Calu3 (cell line): ENCODE results near the gene EFNB1. TPM values are rescaled to one million over a fixed set of nuclear protein-coding genes. Genes with fewer than 3 reads are reported as not detected.

Source experiments
- BruUV-seq: library from RNA; stranded (reverse); fragments of 400-500 nt; replicated peaks from 2 replicates; lab custom pipeline; 2021; lab: Mats Ljungman, UMichigan
- CTCF ChIA-PET: fragments of 300-600 bp; sonication (Branson Sonifier 250); formaldehyde crosslinking; loops from one replicate; lab custom pipeline; 2022; ENCODE audit warnings: antibody characterized with exemption; lab: Charles Lee
- DNase-seq: peaks from one replicate; pipeline ENCODE4 v3.0.0; 2022
- H3K27ac Mint-ChIP-seq: one replicate; pipeline ENCODE4 v1.8.0; 2022; ENCODE audit warnings: mixed read lengths; ENCODE audit not compliant: unreplicated experiment
- H3K27me3 Mint-ChIP-seq: one replicate; pipeline ENCODE4 v1.8.0; 2022; ENCODE audit warnings: mixed read lengths; ENCODE audit not compliant: unreplicated experiment
- H3K36me3 Mint-ChIP-seq: one replicate; pipeline ENCODE4 v1.8.0; 2022; ENCODE audit warnings: mild to moderate bottlenecking, moderate library complexity, mixed read lengths; ENCODE audit not compliant: insufficient read depth, unreplicated experiment
- H3K4me1 Mint-ChIP-seq: one replicate; pipeline ENCODE4 v1.8.0; 2022; ENCODE audit warnings: mild to moderate bottlenecking, low read depth, mixed read lengths; ENCODE audit not compliant: unreplicated experiment
- H3K4me3 Mint-ChIP-seq: one replicate; pipeline ENCODE4 v1.8.0; 2022; ENCODE audit warnings: mild to moderate bottlenecking, low read depth, moderate library complexity, mixed read lengths; ENCODE audit not compliant: unreplicated experiment
- H3K9me3 Mint-ChIP-seq: one replicate; pipeline ENCODE4 v1.8.0; 2022; ENCODE audit warnings: low read depth, mixed read lengths; ENCODE audit not compliant: unreplicated experiment
- intact Hi-C: fragments of 100-400 bp; cut with micrococcal nuclease; formaldehyde crosslinking; loops from one replicate; pipeline ENCODE4 v1.10.0; 2022; ENCODE audit not compliant: unreplicated experiment
- total RNA-seq: library from RNA; stranded (reverse); gene quantifications from 2 replicates; pipeline ENCODE4 v1.2.3, GENCODE V29; 2022
- TF ChIP-seq, protein P1 (sequence below): fragments of 200-600 bp; IDR thresholded peaks from one replicate; pipeline ENCODE4 v1.8.0; 2022; ENCODE audit warnings: antibody characterized with exemption; ENCODE audit not compliant: unreplicated experiment

Gene EFNB1
- total RNA-seq, 1 experiment from 2014 or later, result 12.6 TPM

DNA sequence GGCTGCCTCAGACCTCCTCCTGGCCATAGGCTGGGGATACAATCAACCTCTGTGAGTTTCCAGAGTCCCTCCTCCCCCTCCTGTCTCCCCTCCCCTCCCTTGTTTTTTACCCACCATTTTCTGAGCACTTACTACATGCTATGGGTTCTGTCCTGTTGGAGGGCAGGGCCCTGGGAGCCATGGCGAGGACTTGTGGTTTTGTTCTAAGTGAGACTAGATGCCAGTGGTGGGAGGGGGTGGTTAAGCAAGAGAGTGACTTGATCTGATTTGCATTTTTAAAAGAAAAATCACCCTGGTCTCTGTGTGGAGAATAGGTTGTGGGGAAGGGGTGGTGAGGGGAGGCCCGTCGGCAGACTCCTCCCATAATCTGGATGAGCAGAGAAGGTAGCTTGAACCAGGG lies 39.5 kb downstream of the EFNB1 start:
- H3K27me3 Mint-ChIP-seq, result no peaks in the 10 kb centered on the region
- H3K4me1 Mint-ChIP-seq, result peaks cover 22% of the 10 kb centered on the region
- CTCF ChIA-PET, result interaction anchor here (1.0 kb wide), 1 partner anchor 40 kb away, joined by 3 read pairs; the partner anchor contains the start of gene EFNB1
- H3K4me3 Mint-ChIP-seq, result no peak overlapping the region
- no peak overlapping the region for H3K27ac Mint-ChIP-seq
- intact Hi-C loops, result no loop called here
- no peaks in the 10 kb centered on the region for H3K36me3 Mint-ChIP-seq
- TF ChIP-seq, protein P1, sequence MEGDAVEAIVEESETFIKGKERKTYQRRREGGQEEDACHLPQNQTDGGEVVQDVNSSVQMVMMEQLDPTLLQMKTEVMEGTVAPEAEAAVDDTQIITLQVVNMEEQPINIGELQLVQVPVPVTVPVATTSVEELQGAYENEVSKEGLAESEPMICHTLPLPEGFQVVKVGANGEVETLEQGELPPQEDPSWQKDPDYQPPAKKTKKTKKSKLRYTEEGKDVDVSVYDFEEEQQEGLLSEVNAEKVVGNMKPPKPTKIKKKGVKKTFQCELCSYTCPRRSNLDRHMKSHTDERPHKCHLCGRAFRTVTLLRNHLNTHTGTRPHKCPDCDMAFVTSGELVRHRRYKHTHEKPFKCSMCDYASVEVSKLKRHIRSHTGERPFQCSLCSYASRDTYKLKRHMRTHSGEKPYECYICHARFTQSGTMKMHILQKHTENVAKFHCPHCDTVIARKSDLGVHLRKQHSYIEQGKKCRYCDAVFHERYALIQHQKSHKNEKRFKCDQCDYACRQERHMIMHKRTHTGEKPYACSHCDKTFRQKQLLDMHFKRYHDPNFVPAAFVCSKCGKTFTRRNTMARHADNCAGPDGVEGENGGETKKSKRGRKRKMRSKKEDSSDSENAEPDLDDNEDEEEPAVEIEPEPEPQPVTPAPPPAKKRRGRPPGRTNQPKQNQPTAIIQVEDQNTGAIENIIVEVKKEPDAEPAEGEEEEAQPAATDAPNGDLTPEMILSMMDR, result no peak
- no peak for DNase-seq
- no peaks in the 10 kb centered on the region for H3K9me3 Mint-ChIP-seq
- BruUV-seq, result no TSS peak

DNA sequence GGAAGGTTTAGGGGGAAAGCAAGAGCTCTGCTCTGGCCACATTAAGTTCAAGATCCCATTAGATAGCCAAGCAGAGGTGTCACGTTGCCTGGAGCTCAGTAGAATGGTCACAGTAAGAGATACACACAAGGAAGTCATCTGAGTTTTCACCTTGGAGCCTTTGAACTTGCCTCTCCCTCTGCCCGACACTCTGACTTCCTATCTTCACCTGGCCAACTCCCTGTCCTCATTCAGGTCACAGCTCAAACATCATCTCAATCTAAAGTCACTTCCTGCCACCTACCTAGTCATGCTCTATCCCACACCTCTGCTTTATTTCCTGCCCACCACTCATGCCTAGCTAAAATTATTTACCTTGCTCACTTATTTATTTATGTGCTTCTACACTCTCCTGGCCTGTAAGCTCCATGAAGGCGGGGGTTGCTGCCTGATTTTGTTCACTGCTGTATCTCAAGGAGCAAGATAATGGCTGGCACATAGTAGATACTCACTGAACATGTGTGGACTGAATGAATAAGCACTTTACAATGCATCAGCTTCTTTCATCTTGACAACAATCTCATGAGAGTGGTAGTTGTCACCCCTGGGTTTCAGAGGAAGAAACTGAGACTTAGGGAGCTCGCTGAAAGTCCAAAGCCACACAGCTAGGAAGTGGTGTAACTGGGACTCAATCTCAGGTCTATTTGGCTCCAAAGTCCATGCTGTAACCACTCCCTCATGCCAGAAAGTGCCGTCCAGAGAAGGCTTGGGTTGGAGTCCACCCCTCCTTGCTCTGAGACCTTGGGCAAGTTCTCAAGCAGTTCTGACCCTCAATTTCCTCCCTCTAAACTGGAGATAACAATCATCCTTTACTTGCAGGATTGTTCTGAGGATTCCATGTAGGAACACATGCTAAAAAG lies 40.3 kb downstream of the EFNB1 start:
- no peak overlapping the region for H3K4me3 Mint-ChIP-seq
- no peaks in the 10 kb centered on the region for H3K9me3 Mint-ChIP-seq
- peak overlapping the region; percentile 78 for H3K27ac Mint-ChIP-seq
- peaks cover 8% of the 10 kb centered on the region for H3K27me3 Mint-ChIP-seq
- intact Hi-C loops, result no loop called here
- CTCF ChIA-PET, result interaction anchor here (0.6 to 1.0 kb wide), 2 partner anchors 40 to 1099 kb away, joined by 3 read pairs; partner anchors contain the start of gene EFNB1
- TF ChIP-seq, protein P1, result no peak
- H3K36me3 Mint-ChIP-seq, result no peaks in the 10 kb centered on the region
- DNase-seq, result no peak
- no TSS peak for BruUV-seq
- H3K4me1 Mint-ChIP-seq, result peaks cover 22% of the 10 kb centered on the region

DNA sequence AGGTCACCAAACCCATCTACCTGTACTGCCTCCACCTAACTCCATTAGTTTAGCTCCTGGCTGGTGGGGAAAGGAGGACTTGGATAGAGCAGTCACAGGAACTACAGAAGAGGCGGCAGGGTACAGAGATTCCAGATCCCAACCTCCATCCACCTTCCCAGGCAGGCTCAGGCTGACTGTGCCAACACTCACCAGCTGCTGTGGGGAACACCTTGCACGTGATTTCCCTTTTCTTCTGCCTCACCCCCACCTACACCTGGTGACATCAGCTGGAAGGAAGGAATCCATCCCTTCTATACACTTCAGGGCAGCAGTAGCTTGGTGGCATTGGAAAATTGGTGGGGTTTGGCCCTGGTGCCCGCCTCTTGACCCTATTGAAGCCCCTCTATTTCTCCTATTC lies 41.5 kb downstream of the EFNB1 start:
- peaks cover 22% of the 10 kb centered on the region for H3K4me1 Mint-ChIP-seq
- CTCF ChIA-PET, result no interaction called here
- H3K9me3 Mint-ChIP-seq, result no peaks in the 10 kb centered on the region
- TF ChIP-seq, protein P1, result no peak
- no peaks in the 10 kb centered on the region for H3K36me3 Mint-ChIP-seq
- intact Hi-C loops, result no loop called here
- DNase-seq, result no peak
- H3K4me3 Mint-ChIP-seq, result no peak overlapping the region
- no TSS peak for BruUV-seq
- H3K27ac Mint-ChIP-seq, result no peak overlapping the region
- peaks cover 20% of the 10 kb centered on the region for H3K27me3 Mint-ChIP-seq

DNA sequence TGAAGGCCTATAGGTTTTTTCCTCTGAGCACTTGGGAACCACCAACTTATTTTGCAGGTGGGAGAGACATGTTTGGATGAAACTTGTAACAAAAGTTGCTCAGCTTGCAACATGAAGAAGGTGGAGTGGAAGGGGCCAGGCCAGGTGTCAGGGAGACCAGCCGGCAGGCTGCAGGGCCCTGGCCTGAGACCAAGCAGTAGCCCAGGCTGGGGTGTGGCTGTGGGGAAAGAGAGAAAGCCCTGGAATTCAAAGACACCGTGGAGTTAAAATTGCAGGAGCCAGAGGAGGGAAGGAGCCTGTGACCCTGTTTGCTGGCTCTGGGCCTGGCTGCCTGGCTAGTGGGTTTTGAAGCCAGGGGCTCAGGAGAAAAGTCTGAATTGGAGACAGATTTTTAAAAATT lies 43.4 kb downstream of the EFNB1 start:
- Mint-ChIP-seq H3K9me3 (no peaks in the 10 kb centered on the region), H3K36me3 (no peaks in the 10 kb centered on the region), H3K27me3 (peaks cover 22% of the 10 kb centered on the region), H3K4me3 (no peak overlapping the region), H3K27ac (no peak overlapping the region), H3K4me1 (peaks cover 22% of the 10 kb centered on the region)
- no TSS peak for BruUV-seq
- intact Hi-C loops, result no loop called here
- CTCF ChIA-PET, result no interaction called here
- no peak for DNase-seq
- TF ChIP-seq, protein P1, result no peak
